Mesenteric fat pad (tissue), 1 donor: ENCODE results near the gene ATP1B4. TPM values are rescaled to one million over a fixed set of nuclear protein-coding genes. Genes with fewer than 3 reads are reported as not detected.
"Not testable (repeated sequence)": the region's sequence is repeated elsewhere in the genome, so short reads cannot be mapped to it uniquely, and the experiment has no call there.

Experiments
- DNase-seq: peaks from one replicate; pipeline ENCODE4 v3.0.0-alpha.2; 2020; ENCODE audit warnings: low spot score
- long read RNA-seq: library from polyadenylated mRNA; unstranded; transcript quantifications from one replicate; pipeline ENCODE4 v2.0.0, GENCODE V29; 2020
- total RNA-seq: library from RNA; stranded (reverse); fragmentation: NEBNext Ultra II Directional; extraction: Animal tissue kit (Norgen Biotek cat#: 25700); gene quantifications from one replicate; pipeline ENCODE4 v1.2.1, GENCODE V29; 2021
- donor health status: DM: yes; HTN: yes; CAD: no.

The ATP1B4 gene
- not detected for total RNA-seq
- long read RNA-seq: 0 reads

- DNase-seq: no peak
Observed at GRCh38 chrX:120361764-120362305, at the start of gene ATP1B4. TSS of gene ATP1B4 (plus strand) at chrX:120362089. CDS start at chrX:120362169, 80 bp downstream.

- no peak for DNase-seq
Observed at GRCh38 chrX:120315776-120316175, 46.1 kb upstream of the ATP1B4 start.

- DNase-seq: no peak
Observed at GRCh38 chrX:120316587-120317283, 45.2 kb upstream of the ATP1B4 start.

GRCh38 chrX:120318411-120318810 lies 43.5 kb upstream of the ATP1B4 start:
- DNase-seq: no peak

GRCh38 chrX:120321520-120322281 lies 40.2 kb upstream of the ATP1B4 start:
- no peak for DNase-seq

GRCh38 chrX:120331116-120331515 lies 30.8 kb upstream of the ATP1B4 start:
- no peak for DNase-seq

- DNase-seq: no peak
Observed at GRCh38 chrX:120332394-120332793, 29.5 kb upstream of the ATP1B4 start.

GRCh38 chrX:120334151-120334550 lies 27.7 kb upstream of the ATP1B4 start:
- no peak for DNase-seq

- no peak for DNase-seq
Observed at GRCh38 chrX:120334603-120335002, 27.3 kb upstream of the ATP1B4 start.

- DNase-seq: no peak
Observed at GRCh38 chrX:120335289-120335688, 26.6 kb upstream of the ATP1B4 start.

- no peak for DNase-seq
Observed at GRCh38 chrX:120336899-120337298, 25.0 kb upstream of the ATP1B4 start.

GRCh38 chrX:120344566-120344965 lies 17.3 kb upstream of the ATP1B4 start:
- DNase-seq: not testable (repeated sequence)

- DNase-seq: no peak
Observed at GRCh38 chrX:120350450-120351138, 11.3 kb upstream of the ATP1B4 start.

GRCh38 chrX:120356084-120356483 lies 5.8 kb upstream of the ATP1B4 start:
- no peak for DNase-seq

GRCh38 chrX:120357186-120357585 lies 4.7 kb upstream of the ATP1B4 start:
- no peak for DNase-seq

- no peak for DNase-seq
Observed at GRCh38 chrX:120358737-120359456, 3.0 kb upstream of the ATP1B4 start.

- DNase-seq: no peak
Observed at GRCh38 chrX:120365320-120365719, 3.4 kb downstream of the ATP1B4 start.

- DNase-seq: no peak
Observed at GRCh38 chrX:120365968-120366367, 4.1 kb downstream of the ATP1B4 start.

GRCh38 chrX:120366794-120367193 lies 4.9 kb downstream of the ATP1B4 start:
- DNase-seq: no peak

GRCh38 chrX:120367402-120368109 lies 5.7 kb downstream of the ATP1B4 start:
- no peak for DNase-seq
